ENCODE data around the gene RAD50. TPM values are rescaled to one million over a fixed set of nuclear protein-coding genes. Genes with fewer than 3 reads are reported as not detected.

Gene RAD50
- total RNA-seq, 1 donor from 2014 or later, result 35.2 TPM

GRCh38 chr5:132646583-132647266 is 89.9 kb downstream of the RAD50 start:
- peaks cover 9% of the 10 kb centered on the region for H3K9me3 Mint-ChIP-seq
- H3K36me3 Mint-ChIP-seq (ENCODE audit: low read depth), result peaks cover 26% of the 10 kb centered on the region
- TF ChIP-seq, protein P1, sequence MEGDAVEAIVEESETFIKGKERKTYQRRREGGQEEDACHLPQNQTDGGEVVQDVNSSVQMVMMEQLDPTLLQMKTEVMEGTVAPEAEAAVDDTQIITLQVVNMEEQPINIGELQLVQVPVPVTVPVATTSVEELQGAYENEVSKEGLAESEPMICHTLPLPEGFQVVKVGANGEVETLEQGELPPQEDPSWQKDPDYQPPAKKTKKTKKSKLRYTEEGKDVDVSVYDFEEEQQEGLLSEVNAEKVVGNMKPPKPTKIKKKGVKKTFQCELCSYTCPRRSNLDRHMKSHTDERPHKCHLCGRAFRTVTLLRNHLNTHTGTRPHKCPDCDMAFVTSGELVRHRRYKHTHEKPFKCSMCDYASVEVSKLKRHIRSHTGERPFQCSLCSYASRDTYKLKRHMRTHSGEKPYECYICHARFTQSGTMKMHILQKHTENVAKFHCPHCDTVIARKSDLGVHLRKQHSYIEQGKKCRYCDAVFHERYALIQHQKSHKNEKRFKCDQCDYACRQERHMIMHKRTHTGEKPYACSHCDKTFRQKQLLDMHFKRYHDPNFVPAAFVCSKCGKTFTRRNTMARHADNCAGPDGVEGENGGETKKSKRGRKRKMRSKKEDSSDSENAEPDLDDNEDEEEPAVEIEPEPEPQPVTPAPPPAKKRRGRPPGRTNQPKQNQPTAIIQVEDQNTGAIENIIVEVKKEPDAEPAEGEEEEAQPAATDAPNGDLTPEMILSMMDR (conservative IDR thresholded peaks at IDR 0.05), result no peak
- no peak overlapping the region for H3K4me3 Mint-ChIP-seq
- no peaks in the 10 kb centered on the region for H3K4me1 Mint-ChIP-seq
- no peak overlapping the region for H3K27ac Mint-ChIP-seq (ENCODE audit: unreplicated experiment)
- DNase-seq (ENCODE audit: low read depth, low spot score), result no peak
- H3K27me3 Mint-ChIP-seq (ENCODE audit: low read depth), result peaks cover 9% of the 10 kb centered on the region

- Mint-ChIP-seq H3K4me1 (no peaks in the 10 kb centered on the region), H3K36me3 (ENCODE audit: low read depth) (peaks cover 23% of the 10 kb centered on the region), H3K9me3 (peaks cover 9% of the 10 kb centered on the region), H3K4me3 (no peak overlapping the region), H3K27ac (ENCODE audit: unreplicated experiment) (no peak overlapping the region), H3K27me3 (ENCODE audit: low read depth) (peaks cover 13% of the 10 kb centered on the region)
- no peak for DNase-seq (ENCODE audit: low read depth, low spot score)
- TF ChIP-seq, protein P1 (conservative IDR thresholded peaks at IDR 0.05), result no peak
Observed at GRCh38 chr5:132647473-132647872, 90.7 kb downstream of the RAD50 start.

- H3K27ac Mint-ChIP-seq (ENCODE audit: unreplicated experiment), result no peak overlapping the region
- H3K9me3 Mint-ChIP-seq, result peaks cover 9% of the 10 kb centered on the region
- peaks cover 15% of the 10 kb centered on the region for H3K27me3 Mint-ChIP-seq (ENCODE audit: low read depth)
- peaks cover 23% of the 10 kb centered on the region for H3K36me3 Mint-ChIP-seq (ENCODE audit: low read depth)
- TF ChIP-seq, protein P1 (conservative IDR thresholded peaks at IDR 0.05), result no peak
- DNase-seq (ENCODE audit: low read depth, low spot score), result no peak
- no peak overlapping the region for H3K4me3 Mint-ChIP-seq
- no peaks in the 10 kb centered on the region for H3K4me1 Mint-ChIP-seq
Observed at GRCh38 chr5:132648355-132648754, 91.6 kb downstream of the RAD50 start.

- H3K27me3 Mint-ChIP-seq (ENCODE audit: low read depth), result peaks cover 46% of the 10 kb centered on the region
- peaks cover 9% of the 10 kb centered on the region for H3K9me3 Mint-ChIP-seq
- no peak overlapping the region for H3K4me3 Mint-ChIP-seq
- no peaks in the 10 kb centered on the region for H3K4me1 Mint-ChIP-seq
- H3K27ac Mint-ChIP-seq (ENCODE audit: unreplicated experiment), result no peak overlapping the region
- DNase-seq (ENCODE audit: low read depth, low spot score), result no peak
- peaks cover 10% of the 10 kb centered on the region for H3K36me3 Mint-ChIP-seq (ENCODE audit: low read depth)
- TF ChIP-seq, protein P1 (conservative IDR thresholded peaks at IDR 0.05), result no peak
Observed at GRCh38 chr5:132651838-132652469, 95.2 kb downstream of the RAD50 start.

GRCh38 chr5:132653716-132654115 is 96.9 kb downstream of the RAD50 start:
- Mint-ChIP-seq H3K36me3 (ENCODE audit: low read depth) (no peaks in the 10 kb centered on the region), H3K4me1 (no peaks in the 10 kb centered on the region), H3K4me3 (peak overlapping the region; percentile 14), H3K27ac (ENCODE audit: unreplicated experiment) (no peak overlapping the region), H3K27me3 (ENCODE audit: low read depth) (peaks cover 56% of the 10 kb centered on the region), H3K9me3 (no peaks in the 10 kb centered on the region)
- TF ChIP-seq, protein P1 (conservative IDR thresholded peaks at IDR 0.05), result no peak
- DNase-seq (ENCODE audit: low read depth, low spot score), result no peak

Measured in neural crest cell (in vitro differentiated cells).